GM21367 (cell line): ENCODE measurements around the gene ARFGEF2.

Source experiments
- ATAC-seq: cut with Tn5 transposase; IDR thresholded peaks from one replicate; pipeline ENCODE4 v1.9.1; 2021; ENCODE audit not compliant: unreplicated experiment

Gene ARFGEF2

GRCh38 chr20:48898896-48899530 is 22.5 kb upstream of the ARFGEF2 start:
- no peak for ATAC-seq

- ATAC-seq: no peak
These were observed 21.6 kb upstream of the ARFGEF2 start for GRCh38 chr20:48899881-48900280.

- no peak for ATAC-seq
These were observed 20.2 kb upstream of the ARFGEF2 start for GRCh38 chr20:48901326-48901725.

GRCh38 chr20:48903705-48904104 is 17.8 kb upstream of the ARFGEF2 start:
- no peak for ATAC-seq

GRCh38 chr20:48904566-48905296 is 16.8 kb upstream of the ARFGEF2 start:
- no peak for ATAC-seq

- no peak for ATAC-seq
These were observed 16.2 kb upstream of the ARFGEF2 start for GRCh38 chr20:48905297-48905647.

- no peak for ATAC-seq
These were observed 15.2 kb upstream of the ARFGEF2 start for GRCh38 chr20:48906221-48906877.

GRCh38 chr20:48908656-48909319 is 12.7 kb upstream of the ARFGEF2 start:
- ATAC-seq: no peak

- no peak for ATAC-seq
These were observed 11.6 kb upstream of the ARFGEF2 start for GRCh38 chr20:48909910-48910309.

GRCh38 chr20:48910347-48910781 is 11.1 kb upstream of the ARFGEF2 start:
- ATAC-seq: no peak

- no peak for ATAC-seq
These were observed 9.4 kb upstream of the ARFGEF2 start for GRCh38 chr20:48912065-48912464.

GRCh38 chr20:48916699-48917098 is 4.8 kb upstream of the ARFGEF2 start:
- no peak for ATAC-seq

- no peak for ATAC-seq
These were observed 2.1 kb upstream of the ARFGEF2 start for GRCh38 chr20:48919336-48919881.

- ATAC-seq: no peak
These were observed 1.5 kb upstream of the ARFGEF2 start for GRCh38 chr20:48919882-48920526.

GRCh38 chr20:48920527-48921167 is 864 bp upstream of the ARFGEF2 start:
- ATAC-seq: no peak

GRCh38 chr20:48921883-48922820 is 641 bp downstream of the ARFGEF2 start:
- peak; percentile 24 for ATAC-seq

- no peak for ATAC-seq
These were observed 1.7 kb downstream of the ARFGEF2 start for GRCh38 chr20:48923149-48923718.

- no peak for ATAC-seq
These were observed 3.2 kb downstream of the ARFGEF2 start for GRCh38 chr20:48924756-48925109.

- ATAC-seq: no peak
These were observed 4.8 kb downstream of the ARFGEF2 start for GRCh38 chr20:48926267-48926666.
